Choroid plexus epithelial cell (primary cell): ENCODE results near the gene MASTL.
A peak's percentile ranks its signal among the peaks of the same experiment; 100 is the strongest.

Experiments
- DNase-seq: peaks from one replicate; pipeline ENCODE4 v3.0.0-alpha.2; 2010; ENCODE audit warnings: low read depth
- H3K4me3 ChIP-seq: 2 replicates; pipeline ENCODE4 v1.5.1; 2011; ENCODE audit warnings: low read depth, mild to moderate bottlenecking, control low read depth, low read length, moderate library complexity
- CTCF ChIP-seq: conservative IDR thresholded peaks from 2 replicates; pipeline ENCODE4 v1.5.1; 2011; ENCODE audit warnings: low read depth, mild to moderate bottlenecking, control low read depth, inconsistent platforms, low read length, moderate library complexity

The MASTL gene

DNA sequence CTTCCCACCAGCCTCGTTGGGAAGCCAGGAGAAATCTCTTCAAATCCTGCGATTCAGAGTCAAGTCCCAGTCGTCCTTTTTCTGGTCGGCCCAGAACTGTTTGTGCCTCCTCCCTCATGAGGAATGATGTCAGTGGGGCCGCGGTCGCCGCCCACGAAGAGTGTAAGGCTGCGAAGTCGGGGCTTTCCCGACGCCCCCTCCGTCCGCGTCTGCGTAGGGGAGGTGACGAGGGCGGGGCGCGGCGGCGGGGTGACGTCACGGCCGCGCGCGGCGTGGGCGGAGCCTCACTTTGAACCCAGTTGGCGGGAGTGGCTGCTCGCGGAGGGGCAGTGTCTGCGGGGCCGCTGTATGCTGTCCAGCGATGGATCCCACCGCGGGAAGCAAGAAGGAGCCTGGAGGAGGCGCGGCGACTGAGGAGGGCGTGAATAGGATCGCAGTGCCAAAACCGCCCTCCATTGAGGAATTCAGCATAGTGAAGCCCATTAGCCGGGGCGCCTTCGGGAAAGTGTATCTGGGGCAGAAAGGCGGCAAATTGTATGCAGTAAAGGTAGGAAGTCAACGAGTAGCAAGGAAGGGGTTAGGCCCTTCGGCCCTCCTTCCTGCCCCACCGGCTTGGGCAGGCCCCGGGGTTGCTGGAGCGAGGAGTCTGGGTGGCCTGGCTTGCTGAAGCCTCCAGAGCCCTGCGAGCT is at the start of gene MASTL:
MASTL (plus strand) TSS at position 287 of the 689 bp plus-strand sequence; CDS start at position 362, 75 bp downstream.
- TF ChIP-seq CTCF = peak; percentile 0
- DNase-seq = peak; percentile 97
- H3K4me3 ChIP-seq = peak within 1 kb of the TSS; percentile 89

DNA sequence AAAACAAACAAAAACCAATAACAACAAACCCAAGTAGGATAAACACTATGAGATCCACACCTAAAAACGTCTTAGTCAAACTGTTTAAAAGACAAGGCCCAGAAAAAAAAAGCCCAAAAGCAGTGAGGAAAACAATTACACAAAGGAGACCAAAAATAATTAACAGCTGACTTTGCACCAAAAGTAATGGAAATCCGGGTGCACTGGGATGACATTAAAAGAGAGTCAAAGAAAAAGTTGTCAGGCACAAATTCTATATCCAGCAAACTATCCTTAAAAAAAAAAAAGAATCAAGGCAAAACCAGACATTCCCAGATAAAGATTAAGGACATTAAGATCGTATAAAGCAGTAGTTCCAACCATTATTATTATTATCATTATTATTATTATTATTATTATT is 47.0 kb upstream of the MASTL start:
- DNase-seq = no peak
- H3K4me3 ChIP-seq = no peak overlapping the region
- TF ChIP-seq CTCF = no peak

DNA sequence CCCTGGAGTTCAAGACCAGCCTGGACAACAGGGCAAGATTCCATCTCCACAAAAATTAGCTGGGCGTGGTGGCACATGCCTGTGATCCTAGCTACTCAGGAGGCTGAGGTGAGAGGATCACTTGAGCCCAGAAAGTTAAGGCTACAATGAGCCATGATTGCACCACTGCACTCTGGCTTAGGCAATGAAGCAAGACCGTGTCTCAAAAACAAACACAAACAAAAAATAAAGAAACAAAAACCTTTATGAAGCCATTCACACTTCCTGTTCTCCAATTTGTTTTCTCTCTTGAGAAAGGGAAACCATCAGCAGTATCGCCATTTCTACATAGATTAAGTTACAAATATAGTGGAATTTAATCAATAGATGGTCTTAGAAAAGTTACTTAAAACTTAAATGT is 20.8 kb upstream of the MASTL start:
- no peak overlapping the region for H3K4me3 ChIP-seq
- no peak for DNase-seq
- no peak for TF ChIP-seq CTCF

DNA sequence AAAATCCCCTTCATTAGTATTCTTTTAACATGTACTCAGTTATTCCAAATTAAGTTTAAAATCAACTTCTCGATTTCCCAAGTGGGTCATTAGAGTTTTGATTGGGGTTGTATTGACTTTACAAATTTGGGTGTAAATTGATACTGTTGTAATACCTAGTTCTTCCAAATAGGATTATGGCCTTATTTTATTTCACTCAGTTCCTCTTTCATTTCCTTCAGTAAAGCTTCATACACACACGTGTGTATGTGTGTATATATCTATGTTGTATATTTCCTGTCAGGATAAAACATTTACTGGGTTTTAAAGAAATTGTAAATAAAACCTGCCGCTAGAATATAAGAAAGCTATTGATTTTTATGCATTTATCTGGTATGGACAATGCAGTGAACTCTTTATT is 16.9 kb upstream of the MASTL start:
- DNase-seq = no peak
- H3K4me3 ChIP-seq = no peak overlapping the region
- TF ChIP-seq CTCF = no peak

DNA sequence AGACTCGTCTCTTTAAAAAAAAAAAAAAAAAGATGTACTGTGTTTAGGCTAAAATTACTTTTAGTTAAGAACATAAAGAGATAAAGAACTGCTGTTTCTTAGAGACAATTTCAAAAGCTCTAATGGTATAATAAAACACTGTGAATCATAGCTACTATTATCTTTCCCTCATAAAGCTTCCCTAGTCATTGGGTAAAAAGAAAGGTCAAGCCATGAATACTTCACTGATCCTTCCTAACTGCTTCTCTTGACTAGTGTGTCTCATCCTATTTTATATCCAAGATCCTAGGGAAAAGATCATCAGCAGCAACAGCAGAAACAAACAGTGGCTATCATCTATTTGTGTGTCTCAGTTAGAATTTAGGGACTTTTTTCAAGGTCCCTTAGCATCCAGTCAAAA is 11.5 kb upstream of the MASTL start:
- H3K4me3 ChIP-seq = no peak overlapping the region
- DNase-seq = no peak
- TF ChIP-seq CTCF = no peak

- no peak for TF ChIP-seq CTCF
- H3K4me3 ChIP-seq = no peak overlapping the region
- no peak for DNase-seq
These were observed 9.2 kb upstream of the MASTL start for GRCh38 chr10:27145937-27146336.

DNA sequence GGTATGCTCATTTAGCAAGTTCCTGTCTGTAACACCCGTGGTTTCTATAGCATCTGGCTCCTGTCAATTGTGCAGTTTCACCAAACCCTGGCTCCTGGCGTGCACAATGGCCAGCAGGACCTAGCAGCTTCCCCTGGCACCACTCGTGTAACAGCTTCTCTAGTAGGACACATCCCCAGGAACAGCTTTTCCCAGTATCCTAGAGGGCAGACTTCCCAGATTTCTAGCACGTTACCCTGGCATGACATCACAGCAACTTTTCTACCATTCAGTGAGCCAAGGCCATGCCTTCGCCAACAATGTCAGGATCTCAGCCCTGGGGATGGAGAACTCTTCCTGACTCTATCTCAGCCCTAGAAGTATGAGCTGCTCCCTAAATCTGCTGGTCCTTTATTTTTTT is 7.5 kb upstream of the MASTL start:
- H3K4me3 ChIP-seq = no peak overlapping the region
- TF ChIP-seq CTCF = no peak
- DNase-seq = no peak
